PC-3 (cell line): ENCODE data around the gene GDA. TPM values are rescaled to one million over a fixed set of nuclear protein-coding genes. Genes with fewer than 3 reads are reported as not detected.

Experiments used
- ATAC-seq: fragments of 200-7000 bp; cut with Tn5 transposase; 2 replicates; pipeline ENCODE4 v1.9.1; 2020; ENCODE audit warnings: mild to moderate bottlenecking, moderate library complexity
- BruUV-seq: library from RNA; stranded (reverse); fragments of 400-500 nt; replicated peaks from 2 replicates; lab custom pipeline; 2021; lab: Mats Ljungman, UMichigan
- CTCF ChIA-PET: fragments of 300-600 bp; sonication (Branson Sonifier 250); formaldehyde crosslinking; loops from one replicate; lab custom pipeline; 2022; ENCODE audit warnings: antibody characterized with exemption; lab: Charles Lee
- POLR2A ChIA-PET: fragments of 300-600 bp; sonication (Branson Sonifier 250); formaldehyde crosslinking; loops from one replicate; lab custom pipeline; 2022; ENCODE audit warnings: antibody characterized with exemption; ENCODE audit not compliant: unreplicated experiment; lab: Charles Lee
- DNase-seq: peaks from one replicate; pipeline ENCODE4 v3.0.0-alpha.2; 2015
- H2AFZ ChIP-seq: fragments of 300-600 bp; sonication (generic); 2 replicates; pipeline ENCODE4 v1.6.0; 2016; ENCODE audit warnings: antibody characterized with exemption, low read length
- H3F3A ChIP-seq: fragments of 300-600 bp; sonication (generic); one replicate; pipeline ENCODE4 v1.6.0; 2017; ENCODE audit warnings: antibody characterized with exemption, low read length, control low read depth, mild to moderate bottlenecking; ENCODE audit not compliant: unreplicated experiment
- H3K27ac ChIP-seq: fragments of 300-600 bp; sonication (generic); 2 replicates; pipeline ENCODE4 v1.5.1; 2016; ENCODE audit warnings: mild to moderate bottlenecking, low read length
- H3K27me3 ChIP-seq: fragments of 300-600 bp; sonication (generic); 2 replicates; pipeline ENCODE4 v1.6.1; 2016; ENCODE audit warnings: low read length, mixed read lengths
- H3K36me3 ChIP-seq: fragments of 300-600 bp; sonication (generic); 2 replicates; pipeline ENCODE4 v1.6.1; 2016; ENCODE audit warnings: low read depth, mixed run types, low read length, mixed read lengths
- H3K4me1 ChIP-seq: fragments of 300-600 bp; sonication (generic); 2 replicates; pipeline ENCODE4 v1.5.1; 2016; ENCODE audit warnings: low read length; ENCODE audit not compliant: insufficient read depth
- H3K4me2 ChIP-seq: fragments of 300-600 bp; sonication (generic); 2 replicates; pipeline ENCODE4 v1.6.0; 2016; ENCODE audit warnings: low read length
- H3K4me3 ChIP-seq: fragments of 300-600 bp; sonication (generic); 2 replicates; pipeline ENCODE4 v1.5.1; 2016; ENCODE audit warnings: mild to moderate bottlenecking, low read length, mixed read lengths
- H3K79me2 ChIP-seq: fragments of 300-600 bp; sonication (generic); 2 replicates; pipeline ENCODE4 v1.6.1; 2017; ENCODE audit warnings: low read length, mixed read lengths
- H3K9ac ChIP-seq: fragments of 300-600 bp; sonication (generic); 2 replicates; pipeline ENCODE4 v1.6.0; 2016; ENCODE audit warnings: mild to moderate bottlenecking, low read length
- H3K9me2 ChIP-seq: fragments of 300-600 bp; sonication (generic); replicated peaks from 2 replicates; pipeline ENCODE4 v1.6.1; 2016; ENCODE audit warnings: mixed run types, low read length, mixed read lengths
- H3K9me3 ChIP-seq: fragments of 300-600 bp; sonication (generic); 2 replicates; pipeline ENCODE4 v1.6.1; 2016; ENCODE audit warnings: low read length, mixed read lengths
- H4K20me1 ChIP-seq: fragments of 300-600 bp; sonication (generic); 2 replicates; pipeline ENCODE4 v1.6.1; 2016; ENCODE audit warnings: low read length, mixed read lengths
- EZH2 ChIP-seq: fragments of 300-600 bp; sonication (generic); IDR thresholded peaks from one replicate; pipeline ENCODE4 v1.6.1; 2017; ENCODE audit warnings: antibody characterized with exemption, mild to moderate bottlenecking, low read length; ENCODE audit not compliant: unreplicated experiment
- EZH2phosphoT487 ChIP-seq: fragments of 300-600 bp; sonication (generic); IDR thresholded peaks from 2 replicates; pipeline ENCODE4 v1.6.1; 2018; ENCODE audit warnings: mild to moderate bottlenecking, antibody characterized with exemption, low read length, borderline replicate concordance
- intact Hi-C: fragments of 100-400 bp; cut with micrococcal nuclease; formaldehyde crosslinking; loops from 2 replicates; pipeline ENCODE4 v1.9.0; 2023
- total RNA-seq: library from RNA; depleted of rRNA; stranded (reverse); fragments of >200 nt; gene quantifications from 2 replicates; pipeline ENCODE4 v1.2.3, GENCODE V29; 2014
- TF ChIP-seq, protein P1 (sequence below): fragments of 300-600 bp; sonication (generic); conservative IDR thresholded peaks from 2 replicates; pipeline ENCODE4 v1.5.1; 2017; ENCODE audit warnings: antibody characterized with exemption, low read depth, mild to moderate bottlenecking, low read length

GDA gene
- total RNA-seq, 1 experiment from 2014 or later: not detected

GRCh38 chr9:72211047-72211446, 61.8 kb downstream of the GDA start:
- intact Hi-C loops: no loop called here
- ChIA-PET CTCF (no interaction called here), POLR2A (no interaction called here)
- peaks cover 33% of the 10 kb centered on the region for H3K27me3 ChIP-seq
- H3K4me2 ChIP-seq: no peak overlapping the region
- H3K36me3 ChIP-seq: no peaks in the 10 kb centered on the region
- ATAC-seq (no peak), DNase-seq (no peak)
- no peak overlapping the region for H3K4me3 ChIP-seq
- no peak overlapping the region for H2AFZ ChIP-seq
- peaks cover 6% of the 10 kb centered on the region; the same call in 1 of the 2 replicates for H3K4me1 ChIP-seq
- no peak overlapping the region for H3K27ac ChIP-seq
- no peaks in the 10 kb centered on the region for H4K20me1 ChIP-seq
- H3K9me3 ChIP-seq: no peaks in the 10 kb centered on the region
- no peaks in the 10 kb centered on the region for H3K79me2 ChIP-seq
- H3K9me2 ChIP-seq: no peaks in the 10 kb centered on the region
- H3F3A ChIP-seq: no peaks in the 10 kb centered on the region
- no peak overlapping the region for H3K9ac ChIP-seq
- TF ChIP-seq EZH2 (no peak), EZH2phosphoT487 (no peak)
- TF ChIP-seq, protein P1, sequence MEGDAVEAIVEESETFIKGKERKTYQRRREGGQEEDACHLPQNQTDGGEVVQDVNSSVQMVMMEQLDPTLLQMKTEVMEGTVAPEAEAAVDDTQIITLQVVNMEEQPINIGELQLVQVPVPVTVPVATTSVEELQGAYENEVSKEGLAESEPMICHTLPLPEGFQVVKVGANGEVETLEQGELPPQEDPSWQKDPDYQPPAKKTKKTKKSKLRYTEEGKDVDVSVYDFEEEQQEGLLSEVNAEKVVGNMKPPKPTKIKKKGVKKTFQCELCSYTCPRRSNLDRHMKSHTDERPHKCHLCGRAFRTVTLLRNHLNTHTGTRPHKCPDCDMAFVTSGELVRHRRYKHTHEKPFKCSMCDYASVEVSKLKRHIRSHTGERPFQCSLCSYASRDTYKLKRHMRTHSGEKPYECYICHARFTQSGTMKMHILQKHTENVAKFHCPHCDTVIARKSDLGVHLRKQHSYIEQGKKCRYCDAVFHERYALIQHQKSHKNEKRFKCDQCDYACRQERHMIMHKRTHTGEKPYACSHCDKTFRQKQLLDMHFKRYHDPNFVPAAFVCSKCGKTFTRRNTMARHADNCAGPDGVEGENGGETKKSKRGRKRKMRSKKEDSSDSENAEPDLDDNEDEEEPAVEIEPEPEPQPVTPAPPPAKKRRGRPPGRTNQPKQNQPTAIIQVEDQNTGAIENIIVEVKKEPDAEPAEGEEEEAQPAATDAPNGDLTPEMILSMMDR: no peak
- no TSS peak for BruUV-seq

DNA sequence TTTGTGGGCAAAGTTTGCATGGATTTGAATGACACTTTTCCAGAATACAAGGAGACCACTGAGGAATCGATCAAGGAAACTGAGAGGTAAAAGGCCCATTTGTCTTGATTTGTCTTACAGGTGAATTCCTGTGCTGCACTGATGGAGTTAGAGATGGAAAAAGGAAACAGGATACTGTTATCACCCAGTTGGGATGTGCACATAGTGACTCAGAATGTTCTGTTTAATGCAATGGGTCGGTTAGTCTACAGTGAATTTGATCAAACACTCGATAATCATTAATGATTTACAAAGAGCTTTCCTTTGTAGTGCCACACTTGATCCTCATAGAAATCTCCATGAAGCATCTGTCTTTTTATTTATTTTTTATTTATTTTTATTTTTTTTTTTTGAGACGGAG, 64.7 kb downstream of the GDA start:
- DNase-seq: no peak
- H3K4me3 ChIP-seq: no peak overlapping the region
- no peak overlapping the region for H3K4me2 ChIP-seq
- TF ChIP-seq EZH2phosphoT487: no peak
- TF ChIP-seq, protein P1: no peak
- peaks cover 23% of the 10 kb centered on the region for H3K27me3 ChIP-seq
- H3K27ac ChIP-seq: no peak overlapping the region
- H4K20me1 ChIP-seq: no peaks in the 10 kb centered on the region
- intact Hi-C loops: no loop called here
- H2AFZ ChIP-seq: no peak overlapping the region
- H3K9me2 ChIP-seq: no peaks in the 10 kb centered on the region
- no peaks in the 10 kb centered on the region for H3K79me2 ChIP-seq
- no peaks in the 10 kb centered on the region for H3K36me3 ChIP-seq
- ATAC-seq: no peak
- POLR2A ChIA-PET: interaction anchor here (0.7 kb wide), 1 partner anchor 286 kb away, joined by 3 read pairs; no protein-coding TSS in a partner anchor
- no TSS peak for BruUV-seq
- CTCF ChIA-PET: no interaction called here
- no peak overlapping the region for H3K9ac ChIP-seq
- H3K9me3 ChIP-seq: no peaks in the 10 kb centered on the region
- no peaks in the 10 kb centered on the region for H3F3A ChIP-seq
- H3K4me1 ChIP-seq: peaks cover 6% of the 10 kb centered on the region; the same call in 1 of the 2 replicates

DNA sequence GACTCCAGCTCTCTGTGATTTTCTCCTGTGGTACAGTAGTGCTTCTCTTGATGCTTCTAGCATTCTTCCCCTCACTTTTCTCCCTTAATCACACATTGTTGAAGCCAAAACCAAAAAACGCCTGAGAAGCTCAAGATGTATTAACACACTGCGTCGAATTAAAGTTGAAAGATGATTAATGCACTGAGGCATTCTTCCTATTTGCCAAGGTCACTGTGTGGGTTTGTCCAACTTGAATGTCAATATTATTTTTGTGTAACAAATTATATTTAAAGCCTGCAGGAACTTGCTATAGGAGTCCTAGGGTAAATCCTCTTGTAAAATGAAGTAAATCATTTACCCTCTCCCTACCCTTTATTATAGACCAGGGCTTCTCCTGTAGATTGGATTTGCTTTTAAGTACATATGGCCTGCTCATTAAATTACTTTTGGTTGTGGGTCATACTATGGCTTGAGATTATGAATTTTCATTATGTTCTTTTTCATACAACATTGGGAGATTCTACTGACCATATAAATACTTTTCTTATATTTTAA, 68.1 kb downstream of the GDA start:
- ATAC-seq (no peak), DNase-seq (peak; percentile 23)
- Histone ChIP-seq H3K9ac (no peak overlapping the region), H4K20me1 (no peaks in the 10 kb centered on the region), H3K36me3 (no peaks in the 10 kb centered on the region), H3F3A (no peaks in the 10 kb centered on the region), H2AFZ (no peak overlapping the region), H3K4me1 (no peaks in the 10 kb centered on the region), H3K9me2 (no peaks in the 10 kb centered on the region), H3K27me3 (peaks cover 4% of the 10 kb centered on the region; the same call in 1 of the 2 replicates), H3K27ac (no peak overlapping the region), H3K79me2 (no peaks in the 10 kb centered on the region), H3K4me3 (no peak overlapping the region), H3K4me2 (no peak overlapping the region), H3K9me3 (no peaks in the 10 kb centered on the region)
- BruUV-seq: no TSS peak
- intact Hi-C loops: no loop called here
- ChIA-PET CTCF (no interaction called here), POLR2A (no interaction called here)
- TF ChIP-seq, protein P1: no peak
- TF ChIP-seq EZH2phosphoT487: no peak
